ENCODE results near the gene PCDHAC1.

Gene PCDHAC1

DNA sequence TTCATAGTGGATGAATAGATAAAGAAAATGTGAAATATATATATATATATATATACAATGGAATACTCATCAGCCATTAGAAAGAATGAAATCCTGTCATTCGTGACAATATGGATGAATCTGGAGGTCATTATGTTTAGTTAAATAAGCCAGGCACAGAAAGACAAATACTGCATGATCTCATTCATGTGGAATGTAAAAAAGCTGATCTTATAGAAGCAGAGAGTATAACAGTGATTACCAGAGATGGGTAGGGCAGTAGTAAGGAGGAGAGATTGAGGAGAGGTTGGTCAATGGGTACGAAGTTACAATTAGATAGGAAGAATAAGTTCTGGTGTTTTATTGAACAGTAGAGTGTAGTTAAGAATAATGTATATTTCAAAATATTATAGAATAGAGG, 20.5 kb downstream of the PCDHAC1 start:
- no peaks in the 10 kb centered on the region for H3F3A ChIP-seq (ENCODE audit: control insufficient read depth, insufficient read depth)
- no peak overlapping the region for H3K4me3 ChIP-seq (ENCODE audit: low read length)
- no peaks in the 10 kb centered on the region for H3K27me3 ChIP-seq (ENCODE audit: control insufficient read depth, low read length)
- no peaks in the 10 kb centered on the region for H3K4me1 ChIP-seq (ENCODE audit: control insufficient read depth, low read length)
- no peak for TF ChIP-seq EZH2phosphoT487 (IDR thresholded peaks at IDR 0.05; ENCODE audit: borderline replicate concordance, low read length)
- TF ChIP-seq, protein P1, sequence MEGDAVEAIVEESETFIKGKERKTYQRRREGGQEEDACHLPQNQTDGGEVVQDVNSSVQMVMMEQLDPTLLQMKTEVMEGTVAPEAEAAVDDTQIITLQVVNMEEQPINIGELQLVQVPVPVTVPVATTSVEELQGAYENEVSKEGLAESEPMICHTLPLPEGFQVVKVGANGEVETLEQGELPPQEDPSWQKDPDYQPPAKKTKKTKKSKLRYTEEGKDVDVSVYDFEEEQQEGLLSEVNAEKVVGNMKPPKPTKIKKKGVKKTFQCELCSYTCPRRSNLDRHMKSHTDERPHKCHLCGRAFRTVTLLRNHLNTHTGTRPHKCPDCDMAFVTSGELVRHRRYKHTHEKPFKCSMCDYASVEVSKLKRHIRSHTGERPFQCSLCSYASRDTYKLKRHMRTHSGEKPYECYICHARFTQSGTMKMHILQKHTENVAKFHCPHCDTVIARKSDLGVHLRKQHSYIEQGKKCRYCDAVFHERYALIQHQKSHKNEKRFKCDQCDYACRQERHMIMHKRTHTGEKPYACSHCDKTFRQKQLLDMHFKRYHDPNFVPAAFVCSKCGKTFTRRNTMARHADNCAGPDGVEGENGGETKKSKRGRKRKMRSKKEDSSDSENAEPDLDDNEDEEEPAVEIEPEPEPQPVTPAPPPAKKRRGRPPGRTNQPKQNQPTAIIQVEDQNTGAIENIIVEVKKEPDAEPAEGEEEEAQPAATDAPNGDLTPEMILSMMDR (IDR thresholded peaks at IDR 0.05; ENCODE audit: low read depth, low read length, poor library complexity, severe bottlenecking) = no peak
- H4K20me1 ChIP-seq (ENCODE audit: control insufficient read depth, insufficient read depth, low read depth, low read length) = no peaks in the 10 kb centered on the region
- no peak overlapping the region for H3K27ac ChIP-seq (ENCODE audit: low read depth, low read length)
- no peaks in the 10 kb centered on the region for H3K36me3 ChIP-seq (ENCODE audit: control insufficient read depth, low read length)
- no peaks in the 10 kb centered on the region for H3K79me2 ChIP-seq (ENCODE audit: control insufficient read depth, low read length)
- no peaks in the 10 kb centered on the region for H3K9me3 ChIP-seq (ENCODE audit: control insufficient read depth, insufficient read depth, low read length)
- H3K4me2 ChIP-seq (ENCODE audit: low read length) = no peak overlapping the region
- H3K9me2 ChIP-seq (replicated peaks; ENCODE audit: control insufficient read depth, low read length) = no peaks in the 10 kb centered on the region

- H3K79me2 ChIP-seq (ENCODE audit: control insufficient read depth, low read length) = no peaks in the 10 kb centered on the region
- no peaks in the 10 kb centered on the region for H3K4me1 ChIP-seq (ENCODE audit: control insufficient read depth, low read length)
- H3K27ac ChIP-seq (ENCODE audit: low read depth, low read length) = no peak overlapping the region
- H3K9me2 ChIP-seq (replicated peaks; ENCODE audit: control insufficient read depth, low read length) = no peaks in the 10 kb centered on the region
- H3F3A ChIP-seq (ENCODE audit: control insufficient read depth, insufficient read depth) = no peaks in the 10 kb centered on the region
- no peaks in the 10 kb centered on the region for H3K27me3 ChIP-seq (ENCODE audit: control insufficient read depth, low read length)
- no peaks in the 10 kb centered on the region; the same call in 1 of the 2 replicates for H3K9me3 ChIP-seq (ENCODE audit: control insufficient read depth, insufficient read depth, low read length)
- H3K4me2 ChIP-seq (ENCODE audit: low read length) = no peak overlapping the region
- TF ChIP-seq, protein P1 (IDR thresholded peaks at IDR 0.05; ENCODE audit: low read depth, low read length, poor library complexity, severe bottlenecking) = no peak
- no peak for TF ChIP-seq EZH2phosphoT487 (IDR thresholded peaks at IDR 0.05; ENCODE audit: borderline replicate concordance, low read length)
- H3K4me3 ChIP-seq (ENCODE audit: low read length) = no peak overlapping the region
- H3K36me3 ChIP-seq (ENCODE audit: control insufficient read depth, low read length) = no peaks in the 10 kb centered on the region
- H4K20me1 ChIP-seq (ENCODE audit: control insufficient read depth, insufficient read depth, low read depth, low read length) = no peaks in the 10 kb centered on the region
Observed at GRCh38 chr5:140951636-140952035, 25.5 kb downstream of the PCDHAC1 start.

DNA sequence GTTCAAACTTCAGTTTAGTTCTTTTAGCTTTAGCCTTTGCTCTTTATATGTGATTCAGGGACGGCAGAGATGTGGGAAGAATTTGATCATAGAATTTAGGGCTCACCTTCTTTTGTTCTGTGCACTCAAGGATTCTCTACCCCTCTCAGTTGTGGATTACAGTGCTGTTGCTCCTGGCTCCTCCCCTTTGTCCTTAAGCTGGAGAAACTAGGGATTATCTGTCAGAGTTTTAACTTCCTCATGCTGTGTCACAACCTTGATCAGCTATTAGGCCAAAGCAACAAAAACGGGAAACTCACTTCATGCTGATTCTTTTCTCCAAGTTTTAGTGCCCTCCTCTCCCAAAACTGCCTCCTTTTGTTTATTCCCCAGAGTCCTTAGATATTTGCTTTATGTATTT, 27.1 kb downstream of the PCDHAC1 start:
- Histone ChIP-seq H3K27ac (ENCODE audit: low read depth, low read length) (no peak overlapping the region), H3K9me2 (replicated peaks; ENCODE audit: control insufficient read depth, low read length) (no peaks in the 10 kb centered on the region), H3K9me3 (ENCODE audit: control insufficient read depth, insufficient read depth, low read length) (no peaks in the 10 kb centered on the region; the same call in 1 of the 2 replicates), H4K20me1 (ENCODE audit: control insufficient read depth, insufficient read depth, low read depth, low read length) (no peaks in the 10 kb centered on the region), H3K4me1 (ENCODE audit: control insufficient read depth, low read length) (no peaks in the 10 kb centered on the region), H3K27me3 (ENCODE audit: control insufficient read depth, low read length) (no peaks in the 10 kb centered on the region), H3K4me3 (ENCODE audit: low read length) (no peak overlapping the region), H3K79me2 (ENCODE audit: control insufficient read depth, low read length) (no peaks in the 10 kb centered on the region), H3K36me3 (ENCODE audit: control insufficient read depth, low read length) (no peaks in the 10 kb centered on the region), H3F3A (ENCODE audit: control insufficient read depth, insufficient read depth) (no peaks in the 10 kb centered on the region), H3K4me2 (ENCODE audit: low read length) (no peak overlapping the region)
- TF ChIP-seq, protein P1 (IDR thresholded peaks at IDR 0.05; ENCODE audit: low read depth, low read length, poor library complexity, severe bottlenecking) = no peak
- TF ChIP-seq EZH2phosphoT487 (IDR thresholded peaks at IDR 0.05; ENCODE audit: borderline replicate concordance, low read length) = no peak
